ENCODE measurements around the gene CSTPP1.

DNA sequence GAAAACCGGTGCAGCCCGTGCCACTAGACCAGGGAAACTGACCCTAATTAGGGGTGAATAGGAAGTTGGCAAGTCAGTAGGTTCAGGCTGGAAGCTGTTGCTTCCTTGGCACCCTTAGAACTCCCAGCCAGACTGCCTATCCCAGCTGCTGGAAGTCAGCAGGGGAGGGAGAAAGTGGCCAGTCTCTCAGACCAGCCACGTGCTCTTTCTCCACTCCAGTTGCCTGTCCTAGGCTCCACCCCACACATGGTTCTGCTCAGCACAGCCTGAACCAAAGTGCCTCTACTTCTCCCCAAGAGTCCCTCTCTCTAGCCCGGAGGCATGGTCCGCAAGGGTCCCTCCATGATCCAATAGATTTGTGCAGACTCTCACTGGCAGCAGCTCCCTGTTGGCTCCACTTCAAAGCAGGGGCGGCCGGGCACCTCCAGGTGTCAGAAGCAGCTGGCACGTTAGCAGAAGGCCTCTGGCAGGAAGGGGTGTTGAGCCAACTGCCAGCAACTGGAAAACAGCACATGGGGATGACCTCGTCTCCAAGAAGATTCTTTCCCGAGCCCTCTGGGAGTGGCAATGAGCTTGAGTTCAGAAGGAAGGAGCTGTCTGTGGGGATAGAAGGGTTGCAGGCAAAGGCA is 212.5 kb downstream of the CSTPP1 start:
- no peak for TF ChIP-seq JUND (IDR thresholded peaks at IDR 0.05; ENCODE audit: low read length)
- TF ChIP-seq POLR2AphosphoS5 (IDR thresholded peaks at IDR 0.05; ENCODE audit: low read depth, low read length): no peak
- TF ChIP-seq SRF (IDR thresholded peaks at IDR 0.05; ENCODE audit: low read depth, low read length): no peak
- no peak for TF ChIP-seq TBP (IDR thresholded peaks at IDR 0.05; ENCODE audit: low read depth, low read length)
- TF ChIP-seq YY1 (IDR thresholded peaks at IDR 0.05; ENCODE audit: low read depth, low read length): no peak
- no peak for TF ChIP-seq CTCF (IDR thresholded peaks at IDR 0.05; ENCODE audit: control extremely low read depth in 1 of 3, insufficient read depth in 1 of 3, low read depth in 1 of 3, low read length in 3 of 3)
- no peak for TF ChIP-seq TEAD4 (IDR thresholded peaks at IDR 0.05; ENCODE audit: low read depth, low read length)
- TF ChIP-seq EZH2 (IDR thresholded peaks at IDR 0.05; ENCODE audit: low read depth, low read length, severe bottlenecking): no peak
- TF ChIP-seq SAP30 (IDR thresholded peaks at IDR 0.05; ENCODE audit: insufficient read depth, insufficient replicate concordance, low read length): no peak
- no peak for TF ChIP-seq SP1 (IDR thresholded peaks at IDR 0.05; ENCODE audit: low read depth, low read length)
